NB4 (cell line): ENCODE data around the gene GPC4.

Experiments
- DNase-seq: peaks from one replicate; pipeline ENCODE4 v3.0.0; 2010; ENCODE audit warnings: low read depth
- H3K4me3 ChIP-seq: one replicate; pipeline ENCODE4 v1.5.1; 2011; ENCODE audit warnings: mild to moderate bottlenecking, low read depth, low read length, moderate library complexity
- MYC ChIP-seq: IDR thresholded peaks from 2 replicates; pipeline ENCODE4 v1.6.1; 2011; ENCODE audit warnings: low read depth, low read length
- POLR2A ChIP-seq: IDR thresholded peaks from 2 replicates; pipeline ENCODE4 v1.6.1; 2011; ENCODE audit warnings: mild to moderate bottlenecking; ENCODE audit not compliant: insufficient read length; ENCODE audit errors: extremely low read depth
- TF ChIP-seq, protein P1 (sequence below): IDR thresholded peaks from one replicate; pipeline ENCODE4 v1.5.1; 2012; ENCODE audit warnings: low read depth, low read length
- TF ChIP-seq, protein P2 (sequence below): IDR thresholded peaks from 2 replicates; pipeline ENCODE4 v1.6.1; 2011; ENCODE audit warnings: low read depth, low read length

Gene GPC4

DNA sequence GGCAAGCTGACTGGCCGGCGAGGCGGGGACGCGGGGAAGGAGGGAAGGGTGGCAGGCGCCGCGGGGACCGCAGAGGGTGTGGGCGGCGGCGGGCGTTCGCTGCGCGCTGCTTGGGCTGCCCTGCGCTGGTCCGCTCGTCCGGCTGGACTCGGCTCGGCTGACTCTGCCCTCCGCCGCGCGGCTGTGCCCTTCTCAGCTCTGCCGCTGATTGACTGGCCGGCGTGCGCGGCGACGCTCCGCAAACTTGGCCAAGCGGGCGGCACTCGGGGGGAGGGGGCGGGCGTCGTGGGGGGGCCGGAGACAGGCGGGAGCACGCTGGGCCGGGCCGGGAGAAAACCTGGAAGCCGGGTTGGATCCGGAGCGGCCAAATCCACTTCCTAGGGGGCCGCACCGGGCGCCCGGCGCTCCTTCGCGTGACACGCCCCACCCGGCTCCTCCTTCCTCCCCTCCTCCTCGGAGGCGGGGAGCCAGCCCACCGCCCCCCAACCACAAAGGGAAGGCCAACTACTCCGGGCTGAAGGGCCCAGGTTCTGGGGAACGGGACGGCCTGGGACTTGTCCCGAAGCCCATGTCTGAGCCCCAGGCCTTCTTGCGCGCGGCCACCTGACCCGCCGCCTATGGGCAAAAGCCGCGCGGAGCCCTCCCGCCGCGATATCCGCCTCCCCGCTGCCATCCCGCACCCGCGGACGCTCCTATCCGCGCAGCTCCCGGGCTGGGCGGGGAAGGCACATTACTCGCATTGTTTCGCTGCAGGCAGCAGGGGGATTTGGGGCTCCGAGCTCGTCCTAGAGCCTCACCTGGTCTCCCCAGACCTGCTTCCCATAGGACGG lies at the start of gene GPC4:
GPC4 (minus strand) TSS at position 214 of the 830 bp plus-strand sequence. CDS start 524 bp downstream, outside the sequence.
- no peak within 1 kb of the TSS for H3K4me3 ChIP-seq
- TF ChIP-seq, protein P1, sequence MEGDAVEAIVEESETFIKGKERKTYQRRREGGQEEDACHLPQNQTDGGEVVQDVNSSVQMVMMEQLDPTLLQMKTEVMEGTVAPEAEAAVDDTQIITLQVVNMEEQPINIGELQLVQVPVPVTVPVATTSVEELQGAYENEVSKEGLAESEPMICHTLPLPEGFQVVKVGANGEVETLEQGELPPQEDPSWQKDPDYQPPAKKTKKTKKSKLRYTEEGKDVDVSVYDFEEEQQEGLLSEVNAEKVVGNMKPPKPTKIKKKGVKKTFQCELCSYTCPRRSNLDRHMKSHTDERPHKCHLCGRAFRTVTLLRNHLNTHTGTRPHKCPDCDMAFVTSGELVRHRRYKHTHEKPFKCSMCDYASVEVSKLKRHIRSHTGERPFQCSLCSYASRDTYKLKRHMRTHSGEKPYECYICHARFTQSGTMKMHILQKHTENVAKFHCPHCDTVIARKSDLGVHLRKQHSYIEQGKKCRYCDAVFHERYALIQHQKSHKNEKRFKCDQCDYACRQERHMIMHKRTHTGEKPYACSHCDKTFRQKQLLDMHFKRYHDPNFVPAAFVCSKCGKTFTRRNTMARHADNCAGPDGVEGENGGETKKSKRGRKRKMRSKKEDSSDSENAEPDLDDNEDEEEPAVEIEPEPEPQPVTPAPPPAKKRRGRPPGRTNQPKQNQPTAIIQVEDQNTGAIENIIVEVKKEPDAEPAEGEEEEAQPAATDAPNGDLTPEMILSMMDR, result no peak
- TF ChIP-seq, protein P2, sequence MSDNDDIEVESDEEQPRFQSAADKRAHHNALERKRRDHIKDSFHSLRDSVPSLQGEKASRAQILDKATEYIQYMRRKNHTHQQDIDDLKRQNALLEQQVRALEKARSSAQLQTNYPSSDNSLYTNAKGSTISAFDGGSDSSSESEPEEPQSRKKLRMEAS, result no peak
- TF ChIP-seq MYC, result no peak
- no peak for TF ChIP-seq POLR2A
- no peak for DNase-seq

DNA sequence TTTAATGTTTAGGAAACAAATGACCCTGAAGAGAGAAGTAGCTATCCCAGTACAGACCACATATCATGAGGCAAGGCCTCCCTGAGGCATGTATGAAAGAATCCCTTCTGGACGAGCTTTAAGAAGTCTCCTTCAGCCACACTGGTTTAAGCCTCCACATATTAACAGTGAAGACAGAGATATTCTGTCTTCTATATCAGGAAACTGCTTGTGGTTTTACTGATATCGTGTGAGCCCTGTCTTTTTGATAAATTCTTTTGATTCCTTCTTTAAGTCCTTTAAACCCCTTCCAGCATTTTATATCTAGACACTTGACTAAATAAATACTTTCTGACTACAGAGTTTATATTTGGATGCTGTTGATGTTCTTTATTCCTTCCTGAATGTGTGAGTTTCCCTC lies 45.9 kb upstream of the GPC4 start:
- no peak for DNase-seq
- H3K4me3 ChIP-seq, result no peak overlapping the region
- TF ChIP-seq POLR2A, result no peak
- TF ChIP-seq MYC, result no peak
- TF ChIP-seq, protein P2, result no peak
- TF ChIP-seq, protein P1, result no peak

DNA sequence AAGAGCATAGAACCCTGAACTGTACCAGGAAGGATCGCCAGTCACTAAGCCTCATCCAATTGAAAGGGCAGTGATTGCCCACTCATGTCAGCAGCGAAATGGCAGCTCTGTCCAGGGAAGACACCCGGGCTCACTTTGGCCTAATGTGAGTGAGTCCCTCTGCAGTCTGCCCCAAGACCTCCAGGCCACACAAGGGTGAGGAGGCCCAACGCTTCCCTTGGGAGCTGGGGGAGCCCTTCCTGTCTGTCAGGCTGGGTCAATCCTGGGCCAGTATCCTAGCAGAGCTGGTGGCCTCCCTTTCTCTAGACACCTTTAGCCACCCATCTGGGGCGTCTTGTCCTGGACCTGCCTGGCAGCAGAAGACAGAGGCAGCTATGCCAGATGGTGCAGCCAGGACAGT lies 39.6 kb upstream of the GPC4 start:
- no peak overlapping the region for H3K4me3 ChIP-seq

DNA sequence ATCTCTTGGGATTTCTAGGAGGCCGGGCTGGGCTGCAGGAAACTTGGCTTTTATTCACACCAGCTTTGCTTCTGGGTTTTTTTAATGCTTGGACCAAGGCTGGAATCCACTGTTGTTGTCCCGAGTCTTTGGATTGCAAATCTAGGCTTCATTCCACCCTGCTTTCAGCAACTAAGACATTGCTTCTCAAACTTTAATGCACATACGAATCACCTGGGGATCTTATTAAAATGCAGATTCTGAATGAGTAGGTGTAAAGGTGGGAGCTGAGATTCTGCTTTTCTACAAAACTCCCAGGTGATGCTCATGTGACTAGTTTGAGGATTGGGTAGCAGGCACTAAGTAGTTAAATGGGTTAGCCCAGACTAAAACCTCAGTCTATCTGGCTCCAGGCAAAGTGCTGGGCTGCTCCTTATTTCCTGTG lies 39.2 kb upstream of the GPC4 start:
- H3K4me3 ChIP-seq, result no peak overlapping the region
- TF ChIP-seq MYC (no peak), POLR2A (no peak)
- TF ChIP-seq, protein P1, result no peak
- TF ChIP-seq, protein P2, result no peak
- DNase-seq, result no peak

More for the DNA sequence above, 39.6 kb upstream of the GPC4 start:
- no peak for TF ChIP-seq POLR2A
- TF ChIP-seq, protein P2, result no peak
- TF ChIP-seq, protein P1, result no peak
- TF ChIP-seq MYC, result no peak
- no peak for DNase-seq

DNA sequence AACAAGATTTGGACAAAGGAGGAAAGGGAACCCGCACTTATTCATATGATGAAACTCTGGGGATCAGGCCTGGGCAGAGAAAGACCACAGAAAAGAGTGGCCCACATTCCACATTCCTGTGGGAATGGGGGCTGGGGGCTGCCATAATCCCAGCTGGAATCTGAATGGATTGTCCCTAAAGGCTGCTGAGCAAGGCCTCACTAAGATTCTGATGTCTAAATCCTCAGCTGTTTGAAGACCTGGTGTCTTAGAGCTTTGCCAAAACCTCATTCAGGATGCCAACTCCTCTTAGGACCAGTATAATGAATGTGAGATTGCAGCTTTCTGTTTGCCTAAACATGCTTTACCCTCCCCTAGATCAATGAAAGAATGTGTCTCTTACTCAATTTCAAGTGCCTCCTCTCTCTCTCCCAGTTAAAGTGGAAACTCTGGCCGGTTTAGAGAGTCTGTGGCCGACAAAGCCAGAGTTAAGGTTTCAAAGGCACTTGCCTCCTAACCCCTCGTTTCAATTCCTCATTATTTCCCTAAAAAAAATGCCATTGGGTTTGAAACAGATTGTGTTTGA lies 33.3 kb upstream of the GPC4 start:
- no peak for TF ChIP-seq POLR2A
- TF ChIP-seq, protein P1, result no peak
- no peak for DNase-seq
- H3K4me3 ChIP-seq, result no peak overlapping the region
